HFFc6 (cell line): ENCODE measurements around the gene LEKR1. TPM values are rescaled to one million over a fixed set of nuclear protein-coding genes. Genes with fewer than 3 reads are reported as not detected.

Source experiments
- DNase-seq: peaks from one replicate; pipeline ENCODE4 v3.0.0-alpha.2; 2018
- H3K27ac Mint-ChIP-seq: 2 replicates; pipeline ENCODE4 v1.8.0; 2020; ENCODE audit warnings: mild to moderate bottlenecking, mixed read lengths
- H3K27me3 Mint-ChIP-seq: 2 replicates; pipeline ENCODE4 v1.8.0; 2021; ENCODE audit warnings: mild to moderate bottlenecking, moderate library complexity, mixed read lengths; ENCODE audit not compliant: insufficient read depth
- H3K36me3 Mint-ChIP-seq: 2 replicates; pipeline ENCODE4 v1.8.0; 2021; ENCODE audit warnings: low read depth, mixed read lengths
- H3K4me1 Mint-ChIP-seq: 2 replicates; pipeline ENCODE4 v1.8.0; 2020; ENCODE audit warnings: low read depth, mixed read lengths
- H3K4me3 Mint-ChIP-seq: 2 replicates; pipeline ENCODE4 v1.8.0; 2020; ENCODE audit warnings: mild to moderate bottlenecking, moderate library complexity, mixed read lengths
- H3K9me3 Mint-ChIP-seq: 2 replicates; pipeline ENCODE4 v1.8.0; 2020; ENCODE audit warnings: mild to moderate bottlenecking, mixed read lengths
- total RNA-seq, 6 experiments: library from RNA; stranded (reverse); fragmentation: NEBNext Ultra II Directional; extraction: Animal tissue kit (Norgen Biotek cat#: 25700); gene quantifications; 2 replicates in 1 of 6; 3 replicates in 5 of 6; pipeline ENCODE4 v1.2.3, GENCODE V29; 2021
- TF ChIP-seq, protein P1 (sequence below): fragments of 200-600 bp; sonication (generic); IDR thresholded peaks from 2 replicates; pipeline ENCODE4 v1.5.0; 2021; ENCODE audit warnings: antibody characterized with exemption, mild to moderate bottlenecking

Gene LEKR1
- total RNA-seq, 6 experiments from 2014 or later = 0.40 to 1.0 (median 0.77) TPM

DNA sequence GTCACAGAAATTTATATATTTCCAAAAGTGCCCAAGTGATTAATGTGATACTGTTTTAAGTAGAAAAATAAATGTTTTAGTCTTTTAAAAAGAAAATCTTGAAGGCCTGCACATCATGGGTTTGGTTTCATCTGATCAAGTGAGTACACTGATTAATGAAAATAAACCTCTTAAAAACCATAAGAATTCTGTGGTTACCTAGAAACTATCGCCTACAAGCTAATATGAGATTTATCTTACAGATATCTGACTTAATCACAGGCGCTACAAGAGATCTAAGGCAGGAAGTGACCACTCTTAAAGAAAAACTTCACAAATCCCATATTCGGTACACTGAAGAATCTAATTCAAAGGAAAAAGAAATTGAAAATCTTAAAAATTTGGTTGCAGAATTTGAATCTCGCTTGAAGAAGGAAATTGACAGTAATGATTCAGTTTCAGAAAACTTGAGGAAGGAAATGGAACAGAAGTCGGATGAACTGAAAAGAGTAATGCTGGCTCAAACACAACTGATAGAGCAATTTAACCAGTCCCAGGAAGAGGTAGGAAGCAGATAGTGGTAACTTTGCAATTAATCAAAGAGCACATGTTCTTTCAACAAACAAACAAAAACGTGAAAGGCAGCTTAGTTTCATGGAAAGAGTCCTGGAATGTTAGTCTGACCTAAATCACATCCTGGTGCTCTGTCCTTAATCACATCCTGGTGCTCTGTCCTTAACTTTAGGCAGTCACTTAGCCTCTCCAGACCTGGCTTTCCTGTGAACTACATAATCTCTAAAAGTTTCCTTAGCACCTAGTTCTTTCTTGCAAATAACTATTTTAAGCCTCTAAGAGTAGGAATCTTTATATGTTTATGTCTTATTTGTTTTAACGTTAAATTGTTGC lies 201.9 kb downstream of the LEKR1 start:
- no peak for DNase-seq
- peaks cover 7% of the 10 kb centered on the region for H3K27me3 Mint-ChIP-seq
- H3K4me3 Mint-ChIP-seq = no peak overlapping the region
- H3K9me3 Mint-ChIP-seq = no peaks in the 10 kb centered on the region
- peaks cover 6% of the 10 kb centered on the region; the same call in 1 of the 2 replicates for H3K4me1 Mint-ChIP-seq
- TF ChIP-seq, protein P1, sequence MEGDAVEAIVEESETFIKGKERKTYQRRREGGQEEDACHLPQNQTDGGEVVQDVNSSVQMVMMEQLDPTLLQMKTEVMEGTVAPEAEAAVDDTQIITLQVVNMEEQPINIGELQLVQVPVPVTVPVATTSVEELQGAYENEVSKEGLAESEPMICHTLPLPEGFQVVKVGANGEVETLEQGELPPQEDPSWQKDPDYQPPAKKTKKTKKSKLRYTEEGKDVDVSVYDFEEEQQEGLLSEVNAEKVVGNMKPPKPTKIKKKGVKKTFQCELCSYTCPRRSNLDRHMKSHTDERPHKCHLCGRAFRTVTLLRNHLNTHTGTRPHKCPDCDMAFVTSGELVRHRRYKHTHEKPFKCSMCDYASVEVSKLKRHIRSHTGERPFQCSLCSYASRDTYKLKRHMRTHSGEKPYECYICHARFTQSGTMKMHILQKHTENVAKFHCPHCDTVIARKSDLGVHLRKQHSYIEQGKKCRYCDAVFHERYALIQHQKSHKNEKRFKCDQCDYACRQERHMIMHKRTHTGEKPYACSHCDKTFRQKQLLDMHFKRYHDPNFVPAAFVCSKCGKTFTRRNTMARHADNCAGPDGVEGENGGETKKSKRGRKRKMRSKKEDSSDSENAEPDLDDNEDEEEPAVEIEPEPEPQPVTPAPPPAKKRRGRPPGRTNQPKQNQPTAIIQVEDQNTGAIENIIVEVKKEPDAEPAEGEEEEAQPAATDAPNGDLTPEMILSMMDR = no peak
- H3K36me3 Mint-ChIP-seq = no peaks in the 10 kb centered on the region
- no peak overlapping the region for H3K27ac Mint-ChIP-seq

DNA sequence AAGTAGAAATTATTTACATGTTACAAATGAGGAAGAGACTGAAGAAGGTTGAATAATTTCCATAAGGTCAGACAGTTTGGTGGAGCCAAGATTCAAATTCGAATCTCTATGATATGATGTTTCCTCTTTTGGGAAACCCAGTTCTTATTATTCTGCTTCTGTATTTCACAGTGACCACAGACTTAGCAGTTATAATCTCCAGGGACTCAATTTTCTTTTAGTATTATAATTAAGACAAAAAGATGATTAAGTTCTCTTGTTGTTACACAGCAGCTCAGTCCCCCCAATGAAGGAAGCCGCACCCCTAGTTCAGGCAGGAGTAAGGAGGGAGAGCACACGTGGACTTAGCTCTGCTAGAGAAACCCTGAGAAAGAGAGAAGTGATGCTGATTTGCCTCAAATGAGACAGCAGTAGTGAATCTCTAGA lies 203.2 kb downstream of the LEKR1 start:
- Mint-ChIP-seq H3K4me3 (no peak overlapping the region), H3K27me3 (peaks cover 7% of the 10 kb centered on the region), H3K9me3 (no peaks in the 10 kb centered on the region), H3K4me1 (peaks cover 6% of the 10 kb centered on the region; the same call in 1 of the 2 replicates), H3K36me3 (no peaks in the 10 kb centered on the region), H3K27ac (no peak overlapping the region)
- no peak for DNase-seq
- TF ChIP-seq, protein P1 = no peak

DNA sequence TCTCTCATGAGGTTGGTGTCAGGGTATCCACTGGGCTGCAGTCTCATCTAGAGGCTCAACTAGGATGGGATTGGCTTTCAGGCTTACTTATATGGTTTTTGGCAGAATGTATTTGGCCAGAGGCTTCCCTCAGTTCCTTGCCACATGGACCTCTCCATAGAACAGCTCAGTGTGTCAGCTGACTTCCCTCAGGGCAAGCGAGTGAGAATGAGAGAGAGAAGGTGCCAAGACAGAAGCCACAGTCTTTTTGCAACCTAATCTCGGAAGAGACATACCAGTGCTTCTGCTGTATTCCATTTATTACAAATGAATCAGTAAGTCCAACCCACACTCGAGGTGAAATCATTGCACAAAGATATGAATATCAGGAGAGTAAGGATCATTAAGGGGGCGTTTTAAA lies 204.6 kb downstream of the LEKR1 start:
- no peak for DNase-seq
- Mint-ChIP-seq H3K27me3 (peaks cover 7% of the 10 kb centered on the region), H3K27ac (no peak overlapping the region), H3K4me1 (peaks cover 6% of the 10 kb centered on the region; the same call in 1 of the 2 replicates), H3K36me3 (no peaks in the 10 kb centered on the region), H3K9me3 (no peaks in the 10 kb centered on the region), H3K4me3 (no peak overlapping the region)
- TF ChIP-seq, protein P1 = no peak

DNA sequence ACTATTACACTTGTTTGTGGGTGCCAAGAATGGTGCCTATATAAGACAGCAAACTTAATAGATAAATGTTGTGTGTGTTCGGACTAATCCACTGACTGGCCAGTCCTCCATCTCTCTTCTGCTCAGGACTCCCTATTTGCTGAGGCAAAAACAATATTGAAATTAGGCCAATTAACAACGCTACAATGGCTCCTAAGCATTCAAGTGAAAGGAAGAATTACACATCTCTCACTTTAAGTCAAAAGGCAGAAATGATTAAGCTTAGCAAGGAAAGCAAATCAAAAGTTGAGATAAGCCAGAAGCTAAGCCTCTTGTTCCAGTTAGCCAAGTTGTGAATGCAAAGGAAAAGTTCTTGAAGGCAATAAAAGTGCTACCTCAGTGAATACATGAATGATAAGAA lies 206.8 kb downstream of the LEKR1 start:
- Mint-ChIP-seq H3K27me3 (peaks cover 9% of the 10 kb centered on the region), H3K9me3 (no peaks in the 10 kb centered on the region)
- TF ChIP-seq, protein P1 = no peak

DNA sequence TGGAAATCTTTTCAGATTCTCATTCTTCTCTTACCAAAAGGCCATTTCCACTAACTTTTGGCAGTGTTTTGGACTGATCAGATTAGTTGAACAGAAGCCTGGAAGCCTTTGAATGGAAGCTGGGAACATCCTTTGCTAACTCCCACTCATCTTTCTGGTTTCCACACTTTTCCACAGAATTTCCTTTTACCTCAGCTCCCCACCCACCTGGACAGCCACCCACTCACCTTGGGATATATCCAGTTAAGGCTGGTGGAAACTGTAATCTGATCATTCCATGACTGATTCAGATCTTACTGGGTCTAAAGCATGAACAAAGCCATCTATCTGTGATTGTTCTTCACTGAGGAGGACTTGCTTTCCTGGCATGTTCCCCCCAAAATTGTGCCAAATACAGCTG lies 214.3 kb downstream of the LEKR1 start:
- H3K27ac Mint-ChIP-seq = no peak overlapping the region
- no peak overlapping the region for H3K4me3 Mint-ChIP-seq
- H3K9me3 Mint-ChIP-seq = no peaks in the 10 kb centered on the region
- no peak for DNase-seq
- H3K27me3 Mint-ChIP-seq = peaks cover 12% of the 10 kb centered on the region
- TF ChIP-seq, protein P1 = no peak
- H3K36me3 Mint-ChIP-seq = no peaks in the 10 kb centered on the region
- no peaks in the 10 kb centered on the region for H3K4me1 Mint-ChIP-seq

More for the DNA sequence above, 206.8 kb downstream of the LEKR1 start:
- H3K27ac Mint-ChIP-seq = no peak overlapping the region
- H3K36me3 Mint-ChIP-seq = no peaks in the 10 kb centered on the region
- H3K4me1 Mint-ChIP-seq = peaks cover 4% of the 10 kb centered on the region; the same call in 1 of the 2 replicates
- no peak overlapping the region for H3K4me3 Mint-ChIP-seq
- no peak for DNase-seq
